Left ventricle myocardium inferior (tissue), 1 donor: ENCODE results near the gene MAP2K2. TPM values are rescaled to one million over a fixed set of nuclear protein-coding genes. Genes with fewer than 3 reads are reported as not detected.
"Not testable (repeated sequence)": the region's sequence is repeated elsewhere in the genome, so short reads cannot be mapped to it uniquely, and the experiment has no call there.

ENCODE experiments used
- DNase-seq: peaks from one replicate; pipeline ENCODE4 v3.0.0-alpha.2; 2020
- H3K27ac ChIP-seq: fragments of 200-600 bp; replicated peaks from 2 replicates; pipeline ENCODE4 v1.8.0; 2021
- H3K27me3 ChIP-seq: fragments of 200-600 bp; 2 replicates; pipeline ENCODE4 v1.8.0; 2021; ENCODE audit warnings: low read depth
- H3K36me3 ChIP-seq: fragments of 200-600 bp; 2 replicates; pipeline ENCODE4 v1.8.0; 2021
- H3K4me1 ChIP-seq: fragments of 200-600 bp; 2 replicates; pipeline ENCODE4 v1.8.0; 2021
- H3K4me3 ChIP-seq: fragments of 200-600 bp; 2 replicates; pipeline ENCODE4 v1.8.0; 2021; ENCODE audit warnings: mild to moderate bottlenecking, moderate library complexity
- H3K9me3 ChIP-seq: fragments of 200-600 bp; replicated peaks from 2 replicates; pipeline ENCODE4 v1.8.0; 2021
- intact Hi-C: fragments of 100-400 bp; cut with micrococcal nuclease; formaldehyde crosslinking; loops from one replicate; pipeline ENCODE4 v1.11.0; 2022
- total RNA-seq: library from RNA; stranded (reverse); fragmentation: NEBNext Ultra II Directional; extraction: Animal tissue kit (Norgen Biotek cat#: 25700); gene quantifications from one replicate; pipeline ENCODE4 v1.2.1, GENCODE V29; 2021
- TF ChIP-seq, protein P1 (sequence below): fragments of 200-600 bp; IDR thresholded peaks from 2 replicates; pipeline ENCODE4 v1.8.0; 2021; ENCODE audit warnings: antibody characterized with exemption, mild to moderate bottlenecking, borderline replicate concordance
- donor health status: DM: no; HTN: yes; CAD: no; lungs with severe emphysema.

Gene MAP2K2
- total RNA-seq, 1 donor from 2014 or later, result 129 TPM

DNA sequence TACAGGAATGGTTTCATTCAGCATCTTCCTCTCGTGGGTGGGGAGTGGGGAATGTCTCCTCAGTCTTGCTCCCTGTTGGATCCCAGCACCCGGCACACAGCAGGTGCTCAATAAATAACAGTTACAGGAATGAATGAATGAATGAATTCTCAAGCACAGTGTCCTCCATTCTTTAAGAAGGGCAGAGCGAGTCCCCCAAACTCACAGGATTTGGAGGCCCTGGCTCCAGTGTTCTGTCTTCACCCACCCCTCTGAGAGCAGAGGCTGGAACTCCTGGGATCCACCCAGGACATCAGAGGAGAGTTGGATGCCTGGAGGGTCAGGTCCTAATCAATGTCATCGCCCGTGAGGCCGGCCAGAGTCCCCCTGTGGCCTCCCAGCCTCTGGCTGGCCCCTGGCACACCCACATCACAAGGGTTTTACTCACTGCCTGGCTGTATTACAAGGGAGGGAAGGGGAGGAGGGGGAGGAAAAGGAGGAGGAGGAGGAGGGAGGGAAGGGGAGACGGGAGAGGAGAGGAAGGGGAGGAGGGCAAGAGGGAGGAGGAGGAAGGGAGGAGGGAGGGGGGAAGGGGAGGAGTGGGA is 20.8 kb upstream of the MAP2K2 start:
- Histone ChIP-seq H3K36me3 (no peaks in the 10 kb centered on the region), H3K27me3 (peaks cover 43% of the 10 kb centered on the region), H3K9me3 (no peaks in the 10 kb centered on the region), H3K4me1 (peaks cover 4% of the 10 kb centered on the region), H3K4me3 (no peak overlapping the region), H3K27ac (no peak overlapping the region)
- TF ChIP-seq, protein P1, sequence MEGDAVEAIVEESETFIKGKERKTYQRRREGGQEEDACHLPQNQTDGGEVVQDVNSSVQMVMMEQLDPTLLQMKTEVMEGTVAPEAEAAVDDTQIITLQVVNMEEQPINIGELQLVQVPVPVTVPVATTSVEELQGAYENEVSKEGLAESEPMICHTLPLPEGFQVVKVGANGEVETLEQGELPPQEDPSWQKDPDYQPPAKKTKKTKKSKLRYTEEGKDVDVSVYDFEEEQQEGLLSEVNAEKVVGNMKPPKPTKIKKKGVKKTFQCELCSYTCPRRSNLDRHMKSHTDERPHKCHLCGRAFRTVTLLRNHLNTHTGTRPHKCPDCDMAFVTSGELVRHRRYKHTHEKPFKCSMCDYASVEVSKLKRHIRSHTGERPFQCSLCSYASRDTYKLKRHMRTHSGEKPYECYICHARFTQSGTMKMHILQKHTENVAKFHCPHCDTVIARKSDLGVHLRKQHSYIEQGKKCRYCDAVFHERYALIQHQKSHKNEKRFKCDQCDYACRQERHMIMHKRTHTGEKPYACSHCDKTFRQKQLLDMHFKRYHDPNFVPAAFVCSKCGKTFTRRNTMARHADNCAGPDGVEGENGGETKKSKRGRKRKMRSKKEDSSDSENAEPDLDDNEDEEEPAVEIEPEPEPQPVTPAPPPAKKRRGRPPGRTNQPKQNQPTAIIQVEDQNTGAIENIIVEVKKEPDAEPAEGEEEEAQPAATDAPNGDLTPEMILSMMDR, result no peak
- intact Hi-C loops, result no loop called here
- DNase-seq, result no peak

DNA sequence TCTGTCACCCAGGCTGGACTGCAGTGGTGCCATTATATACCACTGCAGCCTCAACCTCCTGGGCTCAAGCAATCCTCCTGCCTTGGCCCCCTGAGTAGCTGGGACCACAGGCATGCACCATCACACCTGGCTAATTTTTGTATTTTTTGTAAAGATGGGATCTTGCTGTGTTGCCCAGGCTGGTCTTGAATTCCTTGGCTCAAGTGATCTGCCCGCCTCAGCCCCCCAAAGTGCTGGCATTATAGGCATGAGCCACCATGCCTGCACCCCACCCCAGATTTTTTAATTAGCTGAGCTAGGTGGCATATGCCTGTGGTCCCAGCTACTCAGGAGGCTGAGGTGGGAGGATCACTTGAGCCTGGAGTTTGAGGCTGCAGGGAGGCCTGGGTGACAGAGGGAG is 19.0 kb upstream of the MAP2K2 start:
- H3K27me3 ChIP-seq, result peaks cover 25% of the 10 kb centered on the region
- H3K4me1 ChIP-seq, intact Hi-C loops, DNase-seq, H3K4me3 ChIP-seq, H3K9me3 ChIP-seq, H3K36me3 ChIP-seq, H3K27ac ChIP-seq: not testable (repeated sequence)

DNA sequence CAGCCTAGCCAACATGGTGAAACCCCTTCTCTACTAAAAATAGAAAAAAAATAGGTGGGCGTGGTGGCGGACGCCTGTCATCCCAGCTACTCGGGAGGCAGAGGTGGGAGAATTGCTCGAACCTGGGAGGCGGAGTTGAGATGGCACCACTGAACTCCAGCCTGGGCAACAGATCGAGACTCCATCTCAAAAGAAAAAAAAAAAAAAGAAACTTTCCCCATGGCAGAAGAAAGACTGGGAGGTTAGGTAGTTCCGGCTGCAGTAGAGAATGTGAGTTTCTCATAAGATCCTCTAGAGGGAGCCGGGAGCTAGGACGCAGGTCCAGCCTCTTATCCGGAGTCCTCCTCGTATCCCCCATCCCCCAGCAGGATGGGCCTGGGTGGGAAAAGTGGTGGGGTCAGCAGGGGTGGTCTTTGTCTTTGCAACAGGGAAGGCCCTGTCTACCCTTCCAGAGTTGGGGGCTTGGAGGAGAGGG is 16.4 kb upstream of the MAP2K2 start:
- no peak for DNase-seq

DNA sequence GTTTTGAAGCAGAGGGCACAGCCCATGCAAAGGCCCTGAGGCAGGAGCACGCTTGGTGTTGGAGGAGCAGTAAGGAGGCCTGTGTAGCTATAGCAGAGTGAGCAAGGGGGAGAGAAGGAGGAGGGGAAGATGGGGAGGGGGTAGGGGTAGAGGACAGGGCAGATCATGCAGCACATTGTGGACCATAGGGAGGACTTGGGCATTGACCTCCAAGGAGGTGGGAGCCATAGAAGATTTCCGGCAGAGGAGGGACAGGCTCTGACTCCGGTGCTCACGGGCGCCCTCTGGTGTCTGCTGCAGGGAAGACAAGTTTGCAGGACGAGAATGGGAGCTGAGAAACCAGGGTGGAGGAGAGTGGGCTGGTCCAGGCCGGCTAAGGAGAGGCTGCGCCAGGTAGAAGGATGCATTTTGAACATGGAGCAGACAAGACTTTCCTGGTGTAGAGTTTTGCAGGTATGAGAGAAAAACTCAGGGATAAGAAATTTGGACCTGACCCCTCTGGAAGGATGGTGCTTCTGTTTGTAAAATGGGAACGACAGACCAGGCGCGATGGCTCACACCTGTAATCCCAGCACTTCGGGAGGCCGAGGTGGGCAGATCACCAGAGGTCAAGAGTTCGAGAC is 15.8 kb upstream of the MAP2K2 start:
- Histone ChIP-seq H3K36me3 (no peaks in the 10 kb centered on the region), H3K9me3 (no peaks in the 10 kb centered on the region), H3K27ac (no peak overlapping the region), H3K27me3 (no peaks in the 10 kb centered on the region), H3K4me1 (no peaks in the 10 kb centered on the region), H3K4me3 (no peak overlapping the region)
- TF ChIP-seq, protein P1, result peak; percentile 77
- intact Hi-C loops, result loop anchor here (10.0 kb wide), 1 partner anchor 155 kb away; the partner anchor contains the start of gene EEF2
- peak; percentile 73 for DNase-seq

More for the DNA sequence above, 16.4 kb upstream of the MAP2K2 start:
- Histone ChIP-seq H3K4me3 (no peak overlapping the region), H3K27me3 (no peaks in the 10 kb centered on the region), H3K36me3 (no peaks in the 10 kb centered on the region), H3K9me3 (no peaks in the 10 kb centered on the region), H3K27ac (no peak overlapping the region), H3K4me1 (no peaks in the 10 kb centered on the region)
- intact Hi-C loops, result no loop called here
- TF ChIP-seq, protein P1, result peak; percentile 62

DNA sequence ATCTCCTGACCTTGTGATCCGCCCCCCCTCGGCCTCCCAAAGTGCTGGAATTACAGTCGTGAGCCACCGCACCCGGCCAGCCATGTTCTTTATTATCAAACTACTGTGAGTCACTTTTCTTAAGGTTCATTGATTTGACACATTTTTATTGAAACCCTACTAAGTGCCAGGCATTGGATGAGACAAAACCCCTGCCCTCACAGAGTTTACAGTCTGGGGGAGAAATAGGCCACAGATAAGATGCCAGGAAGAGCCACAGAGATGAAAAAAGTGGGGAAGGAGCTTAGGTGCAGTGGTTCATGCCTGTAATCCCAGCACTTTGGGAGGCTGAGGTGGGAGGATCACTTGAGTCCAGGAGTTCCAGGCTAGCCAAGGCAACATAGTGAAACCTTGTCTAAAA is 14.5 kb upstream of the MAP2K2 start:
- Histone ChIP-seq H3K27me3 (no peaks in the 10 kb centered on the region), H3K27ac (no peak overlapping the region), H3K4me3 (no peak overlapping the region), H3K4me1 (no peaks in the 10 kb centered on the region), H3K36me3 (no peaks in the 10 kb centered on the region), H3K9me3 (no peaks in the 10 kb centered on the region)
- intact Hi-C loops, result loop anchor here (10.0 kb wide), 1 partner anchor 154 kb away; the partner anchor contains the start of gene EEF2
- no peak for DNase-seq
- TF ChIP-seq, protein P1, result no peak

DNA sequence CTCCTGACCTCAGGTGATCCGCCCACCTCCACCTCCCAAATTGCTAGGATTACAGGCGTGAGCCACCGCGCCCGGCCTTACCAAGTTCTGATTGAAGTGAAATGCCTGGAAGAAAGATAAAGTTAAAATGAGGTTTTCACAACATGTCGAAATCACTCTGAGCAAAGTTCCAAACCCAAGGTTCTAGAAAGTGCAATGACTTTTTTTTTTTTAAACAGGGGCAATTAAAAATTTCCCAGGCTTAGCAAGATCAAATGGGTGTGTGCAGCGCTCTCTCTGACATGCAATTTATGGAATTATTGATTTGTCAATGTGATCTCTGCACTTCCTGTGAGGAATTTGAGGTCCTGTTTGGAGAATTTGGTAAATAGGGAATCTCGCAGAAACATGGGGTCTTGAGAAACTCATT is 12.8 kb upstream of the MAP2K2 start:
- intact Hi-C loops, result loop anchor here (10.0 kb wide), 1 partner anchor 152 kb away; the partner anchor contains the start of gene EEF2
- H3K36me3 ChIP-seq, result no peaks in the 10 kb centered on the region
- TF ChIP-seq, protein P1, result no peak

DNA sequence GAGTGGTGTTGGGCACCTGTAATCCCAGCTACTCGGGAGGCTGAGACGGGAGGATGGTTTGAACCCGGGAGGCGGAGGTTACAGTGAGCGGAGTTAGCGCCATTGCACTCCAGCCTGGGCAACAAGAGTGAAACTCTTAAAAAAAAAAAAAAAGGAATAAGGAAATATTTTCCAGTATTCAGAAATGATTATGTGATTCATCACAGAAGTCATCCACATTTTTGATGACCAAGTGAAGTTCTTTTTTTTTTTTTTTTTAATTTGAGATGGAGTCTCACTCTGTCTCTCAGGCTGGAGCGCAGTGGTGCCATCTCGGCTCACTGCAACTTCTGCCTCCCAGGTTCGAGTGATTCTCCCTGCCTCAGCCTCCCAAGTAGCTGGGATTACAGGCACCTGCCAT is 11.5 kb upstream of the MAP2K2 start:
- not testable (repeated sequence) for H3K9me3 ChIP-seq, H3K4me1 ChIP-seq, H3K4me3 ChIP-seq, H3K27ac ChIP-seq, DNase-seq, H3K36me3 ChIP-seq
- intact Hi-C loops, result loop anchor here (10.0 kb wide), 1 partner anchor 151 kb away; the partner anchor contains the start of gene EEF2
- peaks cover 10% of the 10 kb centered on the region for H3K27me3 ChIP-seq

More for the DNA sequence above, 12.8 kb upstream of the MAP2K2 start:
- Histone ChIP-seq H3K4me1 (no peaks in the 10 kb centered on the region), H3K27me3 (peaks cover 4% of the 10 kb centered on the region), H3K4me3 (no peak overlapping the region), H3K27ac (no peak overlapping the region), H3K9me3 (no peaks in the 10 kb centered on the region)
- DNase-seq, result no peak
